Inferior parietal cortex (tissue), 1 donor: ENCODE data around the gene RBM4B.
"Not testable (repeated sequence)": the region's sequence is repeated elsewhere in the genome, so short reads cannot be mapped to it uniquely, and the experiment has no call there.

Experiments
- DNase-seq: peaks from one replicate; pipeline ENCODE4 v3.0.0-alpha.2; 2016; ENCODE audit errors: extremely low spot score

Gene RBM4B

GRCh38 chr11:66641834-66642233 lies 35.9 kb downstream of the RBM4B start:
- no peak for DNase-seq

- DNase-seq: not testable (repeated sequence)
Measured at GRCh38 chr11:66639814-66640340, 37.8 kb downstream of the RBM4B start.

- DNase-seq: peak; percentile 55
Measured at GRCh38 chr11:66639066-66639813, 38.4 kb downstream of the RBM4B start.

GRCh38 chr11:66638177-66639065 lies 39.3 kb downstream of the RBM4B start, which contains the start of gene RBM4:
Gene RBM4, plus strand, starts transcription at chr11:66638703. Its CDS starts 1,009 bp downstream, at chr11:66639712.
- peak; percentile 100 for DNase-seq

- DNase-seq: no peak
Measured at GRCh38 chr11:66637557-66638176, 40.0 kb downstream of the RBM4B start.

GRCh38 chr11:66636411-66636810 lies 41.3 kb downstream of the RBM4B start:
- DNase-seq: no peak

- no peak for DNase-seq
Measured at GRCh38 chr11:66632952-66633351, 44.7 kb downstream of the RBM4B start.

GRCh38 chr11:66631883-66632282 lies 45.8 kb downstream of the RBM4B start:
- DNase-seq: no peak

- no peak for DNase-seq
Measured at GRCh38 chr11:66629356-66629755, 48.3 kb downstream of the RBM4B start.

- DNase-seq: no peak
Measured at GRCh38 chr11:66628061-66628603, 49.6 kb downstream of the RBM4B start.

- DNase-seq: no peak
Measured at GRCh38 chr11:66626926-66627325, 50.8 kb downstream of the RBM4B start.

- DNase-seq: no peak
Measured at GRCh38 chr11:66626382-66626781, 51.3 kb downstream of the RBM4B start.

GRCh38 chr11:66625752-66626149 lies 51.9 kb downstream of the RBM4B start:
- no peak for DNase-seq

GRCh38 chr11:66625041-66625751 lies 52.5 kb downstream of the RBM4B start:
- no peak for DNase-seq

GRCh38 chr11:66624450-66624849 lies 53.2 kb downstream of the RBM4B start:
- DNase-seq: no peak

- DNase-seq: peak; percentile 29
Measured at GRCh38 chr11:66619080-66619554, 58.6 kb downstream of the RBM4B start.

GRCh38 chr11:66617155-66617834 lies 60.4 kb downstream of the RBM4B start:
- no peak for DNase-seq

- peak; percentile 98 for DNase-seq
Measured at GRCh38 chr11:66616379-66617154, 61.1 kb downstream of the RBM4B start, which contains the start of gene RBM14. Gene RBM14, plus strand, starts transcription at chr11:66616630. Its CDS starts 91 bp downstream, at chr11:66616721.
